A673 (cell line): ENCODE results near the gene LRRC74A. TPM values are rescaled to one million over a fixed set of nuclear protein-coding genes. Genes with fewer than 3 reads are reported as not detected.

Experiments used
- BruUV-seq: library from RNA; stranded (reverse); fragments of 400-500 nt; replicated peaks from 2 replicates; lab custom pipeline; 2021; lab: Mats Ljungman, UMichigan
- CTCF ChIA-PET: fragments of 300-600 bp; sonication (Branson Sonifier 250); formaldehyde crosslinking; loops from one replicate; lab custom pipeline; 2022; ENCODE audit warnings: antibody characterized with exemption; lab: Charles Lee
- POLR2A ChIA-PET: fragments of 300-600 bp; sonication (Branson Sonifier 250); formaldehyde crosslinking; loops from one replicate; lab custom pipeline; 2022; ENCODE audit warnings: antibody characterized with exemption; ENCODE audit not compliant: low non-redundant PET; lab: Charles Lee
- DNase-seq: peaks from one replicate; pipeline ENCODE4 v3.0.0-alpha.2; 2015; ENCODE audit warnings: low spot score
- H3K27ac ChIP-seq: fragments of 200-600 bp; sonication (generic); 2 replicates; pipeline ENCODE4 v1.5.1; 2016; ENCODE audit warnings: mixed run types, low read depth, mild to moderate bottlenecking, mixed read lengths, antibody characterized with exemption, low read length; ENCODE audit not compliant: poor library complexity, severe bottlenecking
- H3K27me3 ChIP-seq: fragments of 200-600 bp; sonication (generic); replicated peaks from 2 replicates; pipeline ENCODE4 v1.6.1; 2017; ENCODE audit warnings: mixed run types, low read depth, mild to moderate bottlenecking, mixed read lengths, antibody characterized with exemption, low read length; ENCODE audit not compliant: insufficient read depth, poor library complexity
- H3K36me3 ChIP-seq: fragments of 200-600 bp; sonication (generic); 2 replicates; pipeline ENCODE4 v1.6.1; 2016; ENCODE audit warnings: mixed run types, mild to moderate bottlenecking, mixed read lengths, antibody characterized with exemption, low read length; ENCODE audit not compliant: insufficient read depth, poor library complexity, severe bottlenecking
- H3K4me1 ChIP-seq: fragments of 200-600 bp; sonication (generic); 2 replicates; pipeline ENCODE4 v1.6.1; 2017; ENCODE audit warnings: mixed run types, mild to moderate bottlenecking, mixed read lengths, antibody characterized with exemption, low read length; ENCODE audit not compliant: insufficient read depth, poor library complexity, severe bottlenecking
- H3K4me3 ChIP-seq: fragments of 200-600 bp; sonication (generic); 2 replicates; pipeline ENCODE4 v1.5.1; 2016; ENCODE audit warnings: low read depth, mixed run types, mild to moderate bottlenecking, mixed read lengths, low read length; ENCODE audit not compliant: poor library complexity, severe bottlenecking
- H3K9me3 ChIP-seq: fragments of 200-600 bp; sonication (generic); 2 replicates; pipeline ENCODE4 v1.6.1; 2016; ENCODE audit warnings: mixed run types, low read depth, mild to moderate bottlenecking, mixed read lengths, antibody characterized with exemption, low read length; ENCODE audit not compliant: poor library complexity, severe bottlenecking
- CTCF ChIP-seq: fragments of 300-800, 200-600 bp; sonication (generic); conservative IDR thresholded peaks from 2 replicates; pipeline ENCODE4 v1.5.1; 2017; ENCODE audit warnings: low read depth, mild to moderate bottlenecking, antibody characterized with exemption, low read length, moderate library complexity, mixed read lengths
- EZH2 ChIP-seq: fragments of 200-600 bp; sonication (generic); IDR thresholded peaks from 2 replicates; pipeline ENCODE4 v1.6.1; 2017; ENCODE audit warnings: borderline replicate concordance, low read depth, mild to moderate bottlenecking, mixed read lengths, antibody characterized with exemption, low read length; ENCODE audit not compliant: poor library complexity, severe bottlenecking
- intact Hi-C: fragments of 100-400 bp; cut with micrococcal nuclease; formaldehyde crosslinking; loops from one replicate; pipeline ENCODE4 v1.10.0; 2022; ENCODE audit not compliant: unreplicated experiment
- total RNA-seq: library from RNA; stranded (reverse); gene quantifications from 2 replicates; pipeline ENCODE4 v1.2.3, GENCODE V29; 2021

The LRRC74A gene
- total RNA-seq, 1 experiment from 2014 or later, result not detected

DNA sequence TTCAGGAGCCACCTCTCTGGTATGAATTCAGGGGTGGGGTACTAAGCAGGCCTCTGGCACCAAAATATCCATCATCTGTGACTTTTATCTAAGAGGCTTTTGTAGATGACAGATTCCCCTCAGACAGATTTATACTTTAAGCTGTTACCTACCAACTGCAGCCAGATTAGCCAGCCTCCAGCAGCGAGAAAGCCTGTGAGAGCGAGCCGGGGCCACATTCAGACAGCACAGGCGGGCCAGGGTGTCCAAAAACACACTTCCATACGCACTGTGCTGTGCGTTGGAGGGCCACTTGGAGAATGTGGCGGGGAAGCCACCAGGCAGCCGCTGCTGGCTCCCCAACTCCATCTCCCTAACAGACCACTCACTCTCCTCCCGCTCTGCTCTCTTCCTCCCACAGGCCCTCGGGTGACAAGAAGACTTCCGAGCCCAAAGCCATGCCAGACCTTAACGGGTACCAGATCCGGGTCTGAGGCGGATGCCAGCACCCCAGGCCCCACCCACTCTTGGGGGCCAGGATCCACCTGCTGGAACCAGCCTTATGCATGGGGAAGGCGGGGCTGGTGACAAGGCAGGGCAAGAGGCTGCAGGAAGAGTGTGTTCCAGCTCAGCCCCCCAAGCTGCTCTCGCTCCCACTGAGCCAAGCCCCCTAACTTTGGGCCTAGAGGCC lies 47.5 kb upstream of the LRRC74A start:
- ChIA-PET CTCF (interaction anchor here (0.6 kb wide), 2 partner anchors 93 to 129 kb away, joined by 3 read pairs; no protein-coding TSS in a partner anchor), POLR2A (no interaction called here)
- Histone ChIP-seq H3K9me3 (no peaks in the 10 kb centered on the region), H3K27me3 (no peaks in the 10 kb centered on the region), H3K36me3 (no peaks in the 10 kb centered on the region), H3K4me3 (no peak overlapping the region), H3K27ac (no peak overlapping the region), H3K4me1 (no peaks in the 10 kb centered on the region)
- TF ChIP-seq EZH2, result no peak
- TF ChIP-seq CTCF, result no peak
- intact Hi-C loops, result no loop called here
- DNase-seq, result no peak
- no TSS peak for BruUV-seq

DNA sequence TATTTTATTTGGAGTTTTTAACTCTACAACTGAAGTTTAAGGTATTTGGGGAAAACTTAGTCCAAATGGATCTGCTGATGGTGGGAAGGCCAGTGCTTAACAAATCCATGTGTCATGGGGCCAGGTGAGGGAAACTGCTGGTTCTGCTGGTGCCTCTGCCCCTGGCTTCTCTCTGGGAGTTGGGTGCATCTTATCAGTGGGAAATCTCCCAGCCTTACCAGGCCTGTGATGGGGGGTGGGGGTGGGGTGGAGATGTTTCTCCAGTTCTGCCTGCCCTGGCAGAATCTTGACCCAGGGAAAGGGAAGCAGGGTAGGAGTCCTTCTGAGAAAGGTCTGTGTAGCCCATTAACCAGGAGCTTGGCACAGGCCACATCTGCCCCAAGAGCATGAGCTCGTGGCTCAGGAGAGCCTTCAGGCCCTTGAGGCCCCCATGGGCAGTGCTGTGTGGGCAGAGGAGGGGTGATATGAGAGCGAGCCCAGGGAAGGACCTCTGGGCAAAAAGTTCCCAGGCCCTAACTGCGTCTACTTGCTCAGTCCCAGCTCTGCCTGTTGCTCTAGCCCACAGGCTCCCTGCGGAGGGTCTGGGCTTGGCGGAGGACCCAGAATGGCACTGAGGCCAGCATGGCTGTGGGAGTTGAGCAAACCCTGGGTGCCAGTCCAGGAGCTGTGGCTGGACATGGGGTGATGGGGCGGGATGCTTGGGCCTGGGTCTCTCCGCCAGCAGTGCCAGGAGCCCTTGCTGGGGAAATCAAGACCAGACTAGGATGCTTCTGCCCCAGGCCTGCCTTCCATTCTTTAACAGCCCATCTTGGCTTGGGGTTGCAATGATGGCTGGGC lies 46.8 kb upstream of the LRRC74A start:
- Histone ChIP-seq H3K36me3 (no peaks in the 10 kb centered on the region), H3K4me3 (no peak overlapping the region), H3K9me3 (no peaks in the 10 kb centered on the region), H3K27ac (no peak overlapping the region), H3K4me1 (no peaks in the 10 kb centered on the region), H3K27me3 (no peaks in the 10 kb centered on the region)
- intact Hi-C loops, result no loop called here
- ChIA-PET POLR2A (no interaction called here), CTCF (interaction anchor here (0.6 kb wide), 2 partner anchors 94 to 128 kb away, joined by 3 read pairs; no protein-coding TSS in a partner anchor)
- TF ChIP-seq EZH2 (no peak), CTCF (no peak)
- BruUV-seq, result no TSS peak
- no peak for DNase-seq

DNA sequence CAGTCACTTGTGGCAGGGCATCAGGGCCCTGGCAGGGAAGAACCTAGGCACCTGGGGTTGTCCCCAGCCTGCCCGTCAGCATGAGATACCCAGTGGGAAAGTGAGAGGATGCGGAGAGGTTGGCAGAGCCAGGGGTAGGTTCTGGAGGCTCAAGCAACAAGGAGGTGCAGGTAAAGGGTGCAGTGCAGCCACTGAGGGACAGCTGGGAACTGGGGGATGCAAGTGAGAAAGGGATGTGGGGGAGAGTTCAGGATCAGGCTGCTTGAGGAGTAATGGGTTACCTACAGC lies 46.2 kb upstream of the LRRC74A start:
- DNase-seq, result no peak
- no peaks in the 10 kb centered on the region for H3K36me3 ChIP-seq
- ChIA-PET CTCF (no interaction called here), POLR2A (no interaction called here)
- no peaks in the 10 kb centered on the region for H3K27me3 ChIP-seq
- H3K4me3 ChIP-seq, result no peak overlapping the region
- no TSS peak for BruUV-seq
- H3K4me1 ChIP-seq, result no peaks in the 10 kb centered on the region
- intact Hi-C loops, result no loop called here
- TF ChIP-seq EZH2, result no peak
- no peak for TF ChIP-seq CTCF
- no peaks in the 10 kb centered on the region for H3K9me3 ChIP-seq
- H3K27ac ChIP-seq, result no peak overlapping the region
